ENCODE results near the gene UTY. TPM values are rescaled to one million over a fixed set of nuclear protein-coding genes. Genes with fewer than 3 reads are reported as not detected.

The UTY gene
- total RNA-seq, 2 experiments from 2014 or later, result 15.9 to 20.2 TPM

GRCh38 chrY:13443146-13443545 is 36.7 kb downstream of the UTY start:
- peaks cover 34% of the 10 kb centered on the region for H3K4me1 Mint-ChIP-seq (ENCODE audit: low read depth)
- CTCF ChIA-PET, result no interaction called here
- H3K27ac Mint-ChIP-seq, result no peak overlapping the region
- no peaks in the 10 kb centered on the region for H3K27me3 Mint-ChIP-seq (ENCODE audit: low read depth)
- H3K4me3 Mint-ChIP-seq, result no peak overlapping the region
- H3K9me3 Mint-ChIP-seq, result no peaks in the 10 kb centered on the region
- intact Hi-C loops (cut with micrococcal nuclease), result no loop called here
- no peak for DNase-seq
- H3K36me3 Mint-ChIP-seq (ENCODE audit: low read depth), result peaks cover 22% of the 10 kb centered on the region

- no peak for DNase-seq
- Mint-ChIP-seq H3K9me3 (no peaks in the 10 kb centered on the region), H3K27ac (no peak overlapping the region), H3K4me1 (ENCODE audit: low read depth) (peaks cover 41% of the 10 kb centered on the region), H3K4me3 (no peak overlapping the region), H3K36me3 (ENCODE audit: low read depth) (peaks cover 29% of the 10 kb centered on the region), H3K27me3 (ENCODE audit: low read depth) (no peaks in the 10 kb centered on the region)
- CTCF ChIA-PET, result interaction anchor here (0.8 kb wide), 1 partner anchor 13 kb away, joined by 6 read pairs; no protein-coding TSS in a partner anchor
- intact Hi-C loops (cut with micrococcal nuclease), result no loop called here
Observed at GRCh38 chrY:13440811-13441210, 39.0 kb downstream of the UTY start.

GRCh38 chrY:13435968-13436937 is 43.6 kb downstream of the UTY start:
- Mint-ChIP-seq H3K4me1 (ENCODE audit: low read depth) (peaks cover 50% of the 10 kb centered on the region), H3K9me3 (peaks cover 17% of the 10 kb centered on the region), H3K36me3 (ENCODE audit: low read depth) (peaks cover 48% of the 10 kb centered on the region), H3K27ac (peak overlapping the region; percentile 94), H3K4me3 (peak overlapping the region; percentile 85), H3K27me3 (ENCODE audit: low read depth) (no peaks in the 10 kb centered on the region)
- CTCF ChIA-PET, result interaction anchor here (0.6 to 1.4 kb wide), 4 partner anchors 8 to 435 kb away, joined by 3 to 5 read pairs (median 4); no protein-coding TSS in a partner anchor
- intact Hi-C loops (cut with micrococcal nuclease), result loop anchor here (1.0 to 10.0 kb wide), 3 partner anchors 39 to 293 kb away; partner anchors contain the start of gene TMSB4Y
- peak; percentile 59 for DNase-seq

- peak overlapping the region; percentile 94 for H3K27ac Mint-ChIP-seq
- H3K4me1 Mint-ChIP-seq (ENCODE audit: low read depth), result peaks cover 50% of the 10 kb centered on the region
- no peaks in the 10 kb centered on the region for H3K27me3 Mint-ChIP-seq (ENCODE audit: low read depth)
- H3K9me3 Mint-ChIP-seq, result peaks cover 25% of the 10 kb centered on the region
- no peak for DNase-seq
- H3K36me3 Mint-ChIP-seq (ENCODE audit: low read depth), result peaks cover 53% of the 10 kb centered on the region
- peak overlapping the region; percentile 85 for H3K4me3 Mint-ChIP-seq
- intact Hi-C loops (cut with micrococcal nuclease), result loop anchor here (10.0 kb wide), 1 partner anchor 269 kb away; the partner anchor contains the start of gene TMSB4Y
- CTCF ChIA-PET, result interaction anchor here (0.6 to 0.8 kb wide), 2 partner anchors 8 to 9 kb away, joined by 3 to 5 read pairs; no protein-coding TSS in a partner anchor
Observed at GRCh38 chrY:13435206-13435967, 44.4 kb downstream of the UTY start.

- peak overlapping the region; percentile 61 for H3K27ac Mint-ChIP-seq
- CTCF ChIA-PET, result no interaction called here
- H3K9me3 Mint-ChIP-seq, result peaks cover 42% of the 10 kb centered on the region
- no peak for DNase-seq
- no peaks in the 10 kb centered on the region for H3K27me3 Mint-ChIP-seq (ENCODE audit: low read depth)
- H3K4me1 Mint-ChIP-seq (ENCODE audit: low read depth), result peaks cover 46% of the 10 kb centered on the region
- H3K36me3 Mint-ChIP-seq (ENCODE audit: low read depth), result peaks cover 74% of the 10 kb centered on the region
- H3K4me3 Mint-ChIP-seq, result no peak overlapping the region
- intact Hi-C loops (cut with micrococcal nuclease), result loop anchor here (10.0 kb wide), 1 partner anchor 272 kb away; the partner anchor contains the start of gene TMSB4Y
Observed at GRCh38 chrY:13432293-13433025, 47.4 kb downstream of the UTY start.

- no peaks in the 10 kb centered on the region for H3K27me3 Mint-ChIP-seq (ENCODE audit: low read depth)
- intact Hi-C loops (cut with micrococcal nuclease), result no loop called here
- peaks cover 44% of the 10 kb centered on the region for H3K9me3 Mint-ChIP-seq
- no peak overlapping the region for H3K4me3 Mint-ChIP-seq
- peak overlapping the region; percentile 25 for H3K27ac Mint-ChIP-seq
- CTCF ChIA-PET, result no interaction called here
- peaks cover 66% of the 10 kb centered on the region for H3K36me3 Mint-ChIP-seq (ENCODE audit: low read depth)
- DNase-seq, result no peak
- H3K4me1 Mint-ChIP-seq (ENCODE audit: low read depth), result peaks cover 39% of the 10 kb centered on the region
Observed at GRCh38 chrY:13429551-13429950, 50.3 kb downstream of the UTY start.

GRCh38 chrY:13423281-13423732 is 56.5 kb downstream of the UTY start:
- peaks cover 8% of the 10 kb centered on the region for H3K9me3 Mint-ChIP-seq
- no peak overlapping the region for H3K27ac Mint-ChIP-seq
- H3K27me3 Mint-ChIP-seq (ENCODE audit: low read depth), result no peaks in the 10 kb centered on the region
- no peak for DNase-seq
- H3K4me1 Mint-ChIP-seq (ENCODE audit: low read depth), result peaks cover 62% of the 10 kb centered on the region
- H3K4me3 Mint-ChIP-seq, result no peak overlapping the region
- peaks cover 31% of the 10 kb centered on the region for H3K36me3 Mint-ChIP-seq (ENCODE audit: low read depth)
- intact Hi-C loops (cut with micrococcal nuclease), result no loop called here
- CTCF ChIA-PET, result no interaction called here

GRCh38 chrY:13416869-13417661 is 62.8 kb downstream of the UTY start:
- no peaks in the 10 kb centered on the region for H3K27me3 Mint-ChIP-seq (ENCODE audit: low read depth)
- no peaks in the 10 kb centered on the region for H3K9me3 Mint-ChIP-seq
- CTCF ChIA-PET, result interaction anchor here (0.8 kb wide), 1 partner anchor 20 kb away, joined by 3 read pairs; no protein-coding TSS in a partner anchor
- no peak for DNase-seq
- peaks cover 6% of the 10 kb centered on the region for H3K36me3 Mint-ChIP-seq (ENCODE audit: low read depth)
- peaks cover 46% of the 10 kb centered on the region for H3K4me1 Mint-ChIP-seq (ENCODE audit: low read depth)
- H3K27ac Mint-ChIP-seq, result no peak overlapping the region
- H3K4me3 Mint-ChIP-seq, result no peak overlapping the region
- intact Hi-C loops (cut with micrococcal nuclease), result no loop called here

GRCh38 chrY:13415556-13415955 is 64.3 kb downstream of the UTY start:
- intact Hi-C loops (cut with micrococcal nuclease), result no loop called here

GRCh38 chrY:13398876-13399275 is 81.0 kb downstream of the UTY start:
- H3K27ac Mint-ChIP-seq, result no peak overlapping the region
- peaks cover 6% of the 10 kb centered on the region for H3K36me3 Mint-ChIP-seq (ENCODE audit: low read depth)
- H3K27me3 Mint-ChIP-seq (ENCODE audit: low read depth), result no peaks in the 10 kb centered on the region
- intact Hi-C loops (cut with micrococcal nuclease), result no loop called here
- H3K4me3 Mint-ChIP-seq, result no peak overlapping the region
- CTCF ChIA-PET, result no interaction called here
- peaks cover 16% of the 10 kb centered on the region for H3K4me1 Mint-ChIP-seq (ENCODE audit: low read depth)
- no peak for DNase-seq
- no peaks in the 10 kb centered on the region for H3K9me3 Mint-ChIP-seq

More at GRCh38 chrY:13415556-13415955, 64.3 kb downstream of the UTY start:
- H3K9me3 Mint-ChIP-seq, result no peaks in the 10 kb centered on the region
- peaks cover 46% of the 10 kb centered on the region for H3K4me1 Mint-ChIP-seq (ENCODE audit: low read depth)
- no peak overlapping the region for H3K27ac Mint-ChIP-seq
- H3K27me3 Mint-ChIP-seq (ENCODE audit: low read depth), result no peaks in the 10 kb centered on the region
- H3K4me3 Mint-ChIP-seq, result no peak overlapping the region
- peaks cover 6% of the 10 kb centered on the region for H3K36me3 Mint-ChIP-seq (ENCODE audit: low read depth)
- DNase-seq, result no peak
- CTCF ChIA-PET, result interaction anchor here (0.6 kb wide), 1 partner anchor 36 kb away, joined by 3 read pairs; no protein-coding TSS in a partner anchor

GRCh38 chrY:13381110-13381683 is 98.6 kb downstream of the UTY start:
- Mint-ChIP-seq H3K9me3 (no peaks in the 10 kb centered on the region), H3K27me3 (ENCODE audit: low read depth) (no peaks in the 10 kb centered on the region), H3K27ac (peak overlapping the region; percentile 71), H3K36me3 (ENCODE audit: low read depth) (peaks cover 25% of the 10 kb centered on the region), H3K4me3 (no peak overlapping the region), H3K4me1 (ENCODE audit: low read depth) (peaks cover 35% of the 10 kb centered on the region)
- intact Hi-C loops (cut with micrococcal nuclease), result no loop called here
- DNase-seq, result no peak
- CTCF ChIA-PET, result no interaction called here

Data from activated naive CD4-positive, alpha-beta T cell treated with anti-CD3 and anti-CD28 coated beads for 36 hours (primary cell).